Nephron progenitor cell (in vitro differentiated cells): Measurements from ENCODE around the gene CLHC1.
"Not testable (repeated sequence)": the region's sequence is repeated elsewhere in the genome, so short reads cannot be mapped to it uniquely, and the experiment has no call there.

Source experiments
- DNase-seq: peaks from one replicate; pipeline ENCODE4 v3.0.0; 2021
- H3K27ac Mint-ChIP-seq: 2 replicates; pipeline ENCODE4 v1.8.0; 2021; ENCODE audit warnings: mild to moderate bottlenecking, moderate library complexity, mixed read lengths
- H3K27me3 Mint-ChIP-seq: 2 replicates; pipeline ENCODE4 v1.8.0; 2021; ENCODE audit warnings: mild to moderate bottlenecking, low read depth, mixed read lengths; ENCODE audit not compliant: poor library complexity
- H3K36me3 Mint-ChIP-seq: 2 replicates; pipeline ENCODE4 v1.8.0; 2021; ENCODE audit warnings: low read depth, mixed read lengths
- H3K4me1 Mint-ChIP-seq: 2 replicates; pipeline ENCODE4 v1.8.0; 2021; ENCODE audit warnings: mixed read lengths
- H3K4me3 Mint-ChIP-seq: 2 replicates; pipeline ENCODE4 v1.8.0; 2021; ENCODE audit warnings: mild to moderate bottlenecking, moderate library complexity, mixed read lengths
- H3K9me3 Mint-ChIP-seq: 2 replicates; pipeline ENCODE4 v1.8.0; 2021; ENCODE audit warnings: mild to moderate bottlenecking, moderate library complexity, mixed read lengths
- CTCF ChIP-seq: fragments of 200-600 bp; sonication (generic); IDR thresholded peaks from 2 replicates; pipeline ENCODE4 v1.5.0; 2021; ENCODE audit warnings: antibody characterized with exemption

Gene CLHC1

GRCh38 chr2:55242617-55243016 is 10.5 kb upstream of the CLHC1 start:
- Mint-ChIP-seq H3K4me3 (no peak overlapping the region), H3K4me1 (no peaks in the 10 kb centered on the region), H3K36me3 (peaks cover 33% of the 10 kb centered on the region), H3K27me3 (no peaks in the 10 kb centered on the region), H3K27ac (no peak overlapping the region), H3K9me3 (no peaks in the 10 kb centered on the region)
- no peak for TF ChIP-seq CTCF
- no peak for DNase-seq

- not testable (repeated sequence) for H3K27ac Mint-ChIP-seq, DNase-seq, H3K27me3 Mint-ChIP-seq, H3K4me1 Mint-ChIP-seq, H3K9me3 Mint-ChIP-seq, H3K4me3 Mint-ChIP-seq
- peaks cover 27% of the 10 kb centered on the region for H3K36me3 Mint-ChIP-seq
Measured at GRCh38 chr2:55241582-55241981, 9.5 kb upstream of the CLHC1 start.

- DNase-seq = no peak
- H3K27me3 Mint-ChIP-seq = no peaks in the 10 kb centered on the region
- peaks cover under 1% of the 10 kb centered on the region for H3K4me1 Mint-ChIP-seq
- H3K36me3 Mint-ChIP-seq = peaks cover 25% of the 10 kb centered on the region
- no peak for TF ChIP-seq CTCF
- H3K9me3 Mint-ChIP-seq = no peaks in the 10 kb centered on the region
- H3K4me3 Mint-ChIP-seq = no peak overlapping the region
- H3K27ac Mint-ChIP-seq = no peak overlapping the region
Measured at GRCh38 chr2:55239656-55240222, 7.6 kb upstream of the CLHC1 start.

GRCh38 chr2:55236992-55237543 is 5.0 kb upstream of the CLHC1 start:
- Mint-ChIP-seq H3K27ac (no peak overlapping the region), H3K36me3 (peaks cover 28% of the 10 kb centered on the region), H3K4me1 (peaks cover 20% of the 10 kb centered on the region), H3K9me3 (no peaks in the 10 kb centered on the region), H3K4me3 (no peak overlapping the region), H3K27me3 (no peaks in the 10 kb centered on the region)
- no peak for TF ChIP-seq CTCF
- no peak for DNase-seq

GRCh38 chr2:55235724-55236538 is 3.8 kb upstream of the CLHC1 start:
- peaks cover 28% of the 10 kb centered on the region for H3K36me3 Mint-ChIP-seq
- no peak overlapping the region for H3K4me3 Mint-ChIP-seq
- peaks cover 29% of the 10 kb centered on the region for H3K4me1 Mint-ChIP-seq
- H3K27me3 Mint-ChIP-seq = no peaks in the 10 kb centered on the region
- no peak for DNase-seq
- no peak for TF ChIP-seq CTCF
- no peaks in the 10 kb centered on the region for H3K9me3 Mint-ChIP-seq
- H3K27ac Mint-ChIP-seq = peak overlapping the region; percentile 29

GRCh38 chr2:55233658-55233940 is 1.5 kb upstream of the CLHC1 start:
- no peaks in the 10 kb centered on the region for H3K27me3 Mint-ChIP-seq
- no peaks in the 10 kb centered on the region for H3K9me3 Mint-ChIP-seq
- H3K36me3 Mint-ChIP-seq = peaks cover 37% of the 10 kb centered on the region
- H3K27ac Mint-ChIP-seq = peak overlapping the region; percentile 72
- peak overlapping the region; percentile 98 for H3K4me3 Mint-ChIP-seq
- TF ChIP-seq CTCF = no peak
- no peak for DNase-seq
- peaks cover 48% of the 10 kb centered on the region for H3K4me1 Mint-ChIP-seq
